HepG2 (cell line): ENCODE data around the gene DENND1C. TPM values are rescaled to one million over a fixed set of nuclear protein-coding genes. Genes with fewer than 3 reads are reported as not detected.
A peak's percentile ranks its signal among the peaks of the same experiment; 100 is the strongest.

Source experiments
- ARID2 ChIP-seq: sonication (generic); formaldehyde crosslinking; IDR thresholded peaks from 2 replicates; pipeline ENCODE4 v1.8.1; 2022; ENCODE audit warnings: mild to moderate bottlenecking, missing genetic modification reagents, borderline replicate concordance
- ATF4 ChIP-seq, 2 experiments: fragments of 450-650 bp in 1 of 2; sonication (generic) in 1 of 2; formaldehyde crosslinking; IDR thresholded peaks; 2 replicates each; pipeline versions ENCODE4 v1.5.0 to v1.8.0; 2020 to 2022; ENCODE audit warnings: mild to moderate bottlenecking in 1 of 2, missing genetic modification reagents in 1 of 2
- CCDC6 ChIP-seq: sonication (generic); formaldehyde crosslinking; IDR thresholded peaks from 2 replicates; pipeline ENCODE4 v1.8.1; 2022; ENCODE audit warnings: mild to moderate bottlenecking, missing genetic modification reagents, moderate library complexity
- CENPX ChIP-seq: sonication (generic); formaldehyde crosslinking; IDR thresholded peaks from 2 replicates; pipeline ENCODE4 v1.9.0; 2021; ENCODE audit warnings: mild to moderate bottlenecking, missing genetic modification reagents, moderate library complexity
- FOXA3 ChIP-seq: IDR thresholded peaks from 2 replicates; pipeline ENCODE4 v1.6.1; 2016; ENCODE audit warnings: missing genetic modification reagents, missing compliant biosample characterization
- HDAC2 ChIP-seq: sonication (generic); formaldehyde crosslinking; IDR thresholded peaks from 2 replicates; pipeline ENCODE4 v1.4.0; 2020; ENCODE audit warnings: missing genetic modification reagents
- KDM3A ChIP-seq: IDR thresholded peaks from 2 replicates; pipeline ENCODE4 v1.6.1; 2018; ENCODE audit warnings: low read depth, missing compliant biosample characterization
- MLLT10 ChIP-seq: sonication (generic); formaldehyde crosslinking; IDR thresholded peaks from 2 replicates; pipeline ENCODE4 v1.4.0; 2020; ENCODE audit warnings: missing genetic modification reagents
- PREB ChIP-seq: sonication (generic); formaldehyde crosslinking; IDR thresholded peaks from 2 replicates; pipeline ENCODE4 v1.4.0; 2020; ENCODE audit warnings: missing genetic modification reagents
- RNF2 ChIP-seq: fragments of 450-650 bp; conservative IDR thresholded peaks from 2 replicates; pipeline ENCODE4 v1.6.1; 2016; ENCODE audit warnings: low read depth
- RXRA ChIP-seq: sonication (generic); formaldehyde crosslinking; IDR thresholded peaks from 2 replicates; pipeline ENCODE4 v1.5.1; 2020; ENCODE audit warnings: missing genetic modification reagents
- ZC3H4 ChIP-seq: sonication (generic); formaldehyde crosslinking; IDR thresholded peaks from 2 replicates; pipeline ENCODE4 v1.4.0; 2020; ENCODE audit warnings: missing genetic modification reagents, borderline replicate concordance
- ZFP41 ChIP-seq: sonication (generic); formaldehyde crosslinking; IDR thresholded peaks from 2 replicates; pipeline ENCODE4 v1.4.0; 2020; ENCODE audit warnings: mild to moderate bottlenecking, missing genetic modification reagents, borderline replicate concordance
- ZNF253 ChIP-seq: sonication (generic); formaldehyde crosslinking; IDR thresholded peaks from 2 replicates; pipeline ENCODE4 v1.8.0; 2022; ENCODE audit warnings: mild to moderate bottlenecking, missing genetic modification reagents, borderline replicate concordance
- ZNF256 ChIP-seq: sonication (generic); formaldehyde crosslinking; conservative IDR thresholded peaks from 2 replicates; pipeline ENCODE4 v1.4.0; 2020; ENCODE audit warnings: missing genetic modification reagents
- ZNF644 ChIP-seq: IDR thresholded peaks from 2 replicates; pipeline ENCODE4 v1.6.1; 2016; ENCODE audit warnings: low read depth
- ZNF777 ChIP-seq: sonication (generic); formaldehyde crosslinking; IDR thresholded peaks from 2 replicates; pipeline ENCODE4 v1.4.0; 2020; ENCODE audit warnings: missing genetic modification reagents
- ZSCAN12 ChIP-seq: sonication (generic); formaldehyde crosslinking; IDR thresholded peaks from 2 replicates; pipeline ENCODE4 v1.9.0; 2021; ENCODE audit warnings: mild to moderate bottlenecking, missing genetic modification reagents
- polyA plus RNA-seq, 8 experiments: library from polyadenylated mRNA; depleted of rRNA in 3 of 8; stranded (reverse) in 7 of 8; unstranded in 1 of 8; fragments of >200 nt; fragmentation: Illumina TruSeq in 4 of 8; extraction: Trizol in 4 of 8; gene quantifications; 2 replicates each; pipeline versions ENCODE4 v1.2.1 to v1.2.3, GENCODE V29; 2011 to 2016; ENCODE audit warnings: low read depth in 4 of 8, missing spikeins in 1 of 8, mixed read lengths in 1 of 8; ENCODE audit not compliant: insufficient read depth in 1 of 8
- total RNA-seq, 5 experiments: library from RNA; depleted of rRNA; stranded (reverse); fragments of >200 nt; fragmentation: Illumina TruSeq; extraction: Trizol; gene quantifications; 2 replicates each; pipeline ENCODE4 v1.2.3, GENCODE V29; 2016; ENCODE audit warnings: low read depth in 1 of 5
- TF ChIP-seq, protein P1 (sequence below): sonication (generic); formaldehyde crosslinking; IDR thresholded peaks from 2 replicates; pipeline ENCODE4 v1.4.0; 2020; ENCODE audit warnings: missing genetic modification reagents, borderline replicate concordance
- TF ChIP-seq, protein P2 (sequence below): sonication (generic); formaldehyde crosslinking; IDR thresholded peaks from 2 replicates; pipeline ENCODE4 v1.5.1; 2020; ENCODE audit warnings: mild to moderate bottlenecking, missing genetic modification reagents, borderline replicate concordance

DENND1C gene
- total and polyA plus RNA-seq, 2 of the 13 experiments (the other 11 are each of a cell fraction or from before 2014, with no cell fraction given), result 0.04 to 0.73 TPM

DNA sequence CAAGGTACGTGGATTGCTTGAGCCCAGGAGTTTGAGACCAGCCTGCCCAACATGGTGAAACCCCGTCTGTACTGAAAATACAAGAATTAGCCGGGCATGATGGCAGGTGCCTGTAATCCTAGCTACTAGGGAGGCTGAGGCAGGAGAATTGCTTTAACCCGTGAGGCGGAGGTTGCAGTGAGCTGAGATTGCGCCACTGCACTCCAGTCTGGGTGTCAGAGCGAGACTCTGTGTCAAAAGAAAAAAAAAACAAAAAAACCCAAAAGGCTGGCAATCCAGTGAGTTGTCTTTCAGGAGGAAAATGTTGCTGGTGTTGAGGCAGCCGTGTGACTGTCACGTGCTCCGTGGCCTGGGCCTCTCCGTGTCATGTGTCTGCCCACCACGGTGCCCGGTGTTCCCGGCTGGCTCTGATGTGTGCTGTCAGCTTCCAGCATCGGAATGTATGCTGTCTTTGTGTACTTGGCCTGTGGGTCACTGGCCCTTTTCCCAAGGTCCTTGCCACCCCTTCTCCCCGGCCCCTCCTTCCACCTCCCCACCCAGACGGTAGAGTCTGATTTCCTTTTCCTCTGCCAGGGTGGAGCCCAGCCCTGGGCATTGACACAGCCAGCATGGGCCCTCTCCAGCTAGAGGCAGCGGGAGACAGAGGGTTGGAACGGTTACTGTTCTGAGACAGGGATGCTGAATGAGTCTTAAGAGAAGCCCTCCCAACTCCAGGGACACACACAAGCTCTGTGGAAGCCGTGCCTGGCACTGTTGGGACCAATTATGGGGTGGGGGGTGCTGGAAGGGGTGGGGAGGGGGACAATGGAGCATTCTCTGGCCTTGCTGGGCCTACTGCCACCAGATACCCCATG is 27.8 kb upstream of the DENND1C start (continued):
- TF ChIP-seq ARID2 (CRISPR knock-in tag), result no peak
- peak; percentile 9; the same call in 1 of the 2 replicates for TF ChIP-seq ZNF644 (CRISPR knock-in tag)
- TF ChIP-seq KDM3A (CRISPR knock-in tag), result no peak
- TF ChIP-seq RNF2, result no peak; the same call in 1 of the 2 replicates
- no peak for TF ChIP-seq ZNF253 (CRISPR knock-in tag)
- no peak for TF ChIP-seq PREB
- TF ChIP-seq ZNF256, result no peak
- TF ChIP-seq ZC3H4 (CRISPR knock-in tag), result no peak
- TF ChIP-seq, protein P1, sequence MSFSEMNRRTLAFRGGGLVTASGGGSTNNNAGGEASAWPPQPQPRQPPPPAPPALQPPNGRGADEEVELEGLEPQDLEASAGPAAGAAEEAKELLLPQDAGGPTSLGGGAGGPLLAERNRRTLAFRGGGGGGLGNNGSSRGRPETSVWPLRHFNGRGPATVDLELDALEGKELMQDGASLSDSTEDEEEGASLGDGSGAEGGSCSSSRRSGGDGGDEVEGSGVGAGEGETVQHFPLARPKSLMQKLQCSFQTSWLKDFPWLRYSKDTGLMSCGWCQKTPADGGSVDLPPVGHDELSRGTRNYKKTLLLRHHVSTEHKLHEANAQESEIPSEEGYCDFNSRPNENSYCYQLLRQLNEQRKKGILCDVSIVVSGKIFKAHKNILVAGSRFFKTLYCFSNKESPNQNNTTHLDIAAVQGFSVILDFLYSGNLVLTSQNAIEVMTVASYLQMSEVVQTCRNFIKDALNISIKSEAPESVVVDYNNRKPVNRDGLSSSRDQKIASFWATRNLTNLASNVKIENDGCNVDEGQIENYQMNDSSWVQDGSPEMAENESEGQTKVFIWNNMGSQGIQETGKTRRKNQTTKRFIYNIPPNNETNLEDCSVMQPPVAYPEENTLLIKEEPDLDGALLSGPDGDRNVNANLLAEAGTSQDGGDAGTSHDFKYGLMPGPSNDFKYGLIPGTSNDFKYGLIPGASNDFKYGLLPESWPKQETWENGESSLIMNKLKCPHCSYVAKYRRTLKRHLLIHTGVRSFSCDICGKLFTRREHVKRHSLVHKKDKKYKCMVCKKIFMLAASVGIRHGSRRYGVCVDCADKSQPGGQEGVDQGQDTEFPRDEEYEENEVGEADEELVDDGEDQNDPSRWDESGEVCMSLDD (CRISPR knock-in tag), result no peak
- TF ChIP-seq, protein P2, sequence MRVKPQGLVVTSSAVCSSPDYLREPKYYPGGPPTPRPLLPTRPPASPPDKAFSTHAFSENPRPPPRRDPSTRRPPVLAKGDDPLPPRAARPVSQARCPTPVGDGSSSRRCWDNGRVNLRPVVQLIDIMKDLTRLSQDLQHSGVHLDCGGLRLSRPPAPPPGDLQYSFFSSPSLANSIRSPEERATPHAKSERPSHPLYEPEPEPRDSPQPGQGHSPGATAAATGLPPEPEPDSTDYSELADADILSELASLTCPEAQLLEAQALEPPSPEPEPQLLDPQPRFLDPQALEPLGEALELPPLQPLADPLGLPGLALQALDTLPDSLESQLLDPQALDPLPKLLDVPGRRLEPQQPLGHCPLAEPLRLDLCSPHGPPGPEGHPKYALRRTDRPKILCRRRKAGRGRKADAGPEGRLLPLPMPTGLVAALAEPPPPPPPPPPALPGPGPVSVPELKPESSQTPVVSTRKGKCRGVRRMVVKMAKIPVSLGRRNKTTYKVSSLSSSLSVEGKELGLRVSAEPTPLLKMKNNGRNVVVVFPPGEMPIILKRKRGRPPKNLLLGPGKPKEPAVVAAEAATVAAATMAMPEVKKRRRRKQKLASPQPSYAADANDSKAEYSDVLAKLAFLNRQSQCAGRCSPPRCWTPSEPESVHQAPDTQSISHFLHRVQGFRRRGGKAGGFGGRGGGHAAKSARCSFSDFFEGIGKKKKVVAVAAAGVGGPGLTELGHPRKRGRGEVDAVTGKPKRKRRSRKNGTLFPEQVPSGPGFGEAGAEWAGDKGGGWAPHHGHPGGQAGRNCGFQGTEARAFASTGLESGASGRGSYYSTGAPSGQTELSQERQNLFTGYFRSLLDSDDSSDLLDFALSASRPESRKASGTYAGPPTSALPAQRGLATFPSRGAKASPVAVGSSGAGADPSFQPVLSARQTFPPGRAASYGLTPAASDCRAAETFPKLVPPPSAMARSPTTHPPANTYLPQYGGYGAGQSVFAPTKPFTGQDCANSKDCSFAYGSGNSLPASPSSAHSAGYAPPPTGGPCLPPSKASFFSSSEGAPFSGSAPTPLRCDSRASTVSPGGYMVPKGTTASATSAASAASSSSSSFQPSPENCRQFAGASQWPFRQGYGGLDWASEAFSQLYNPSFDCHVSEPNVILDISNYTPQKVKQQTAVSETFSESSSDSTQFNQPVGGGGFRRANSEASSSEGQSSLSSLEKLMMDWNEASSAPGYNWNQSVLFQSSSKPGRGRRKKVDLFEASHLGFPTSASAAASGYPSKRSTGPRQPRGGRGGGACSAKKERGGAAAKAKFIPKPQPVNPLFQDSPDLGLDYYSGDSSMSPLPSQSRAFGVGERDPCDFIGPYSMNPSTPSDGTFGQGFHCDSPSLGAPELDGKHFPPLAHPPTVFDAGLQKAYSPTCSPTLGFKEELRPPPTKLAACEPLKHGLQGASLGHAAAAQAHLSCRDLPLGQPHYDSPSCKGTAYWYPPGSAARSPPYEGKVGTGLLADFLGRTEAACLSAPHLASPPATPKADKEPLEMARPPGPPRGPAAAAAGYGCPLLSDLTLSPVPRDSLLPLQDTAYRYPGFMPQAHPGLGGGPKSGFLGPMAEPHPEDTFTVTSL (CRISPR knock-in tag), result no peak
- no peak for TF ChIP-seq CCDC6 (CRISPR knock-in tag)
- TF ChIP-seq FOXA3 (CRISPR knock-in tag), result peak; percentile 88
- peak; percentile 94 for TF ChIP-seq RXRA (CRISPR knock-in tag)
- no peak for TF ChIP-seq ZNF777 (CRISPR knock-in tag)
- peak; percentile 51; the same call in 1 of the 2 replicates for TF ChIP-seq HDAC2 (CRISPR knock-in tag)
- no peak for TF ChIP-seq CENPX
- peak in 1 of 2 experiments; percentile 34; a peak in 1 of 4 replicates for TF ChIP-seq ATF4 (CRISPR knock-in tag; IDR thresholded peaks at IDR 0.05)
- no peak for TF ChIP-seq ZSCAN12 (CRISPR knock-in tag)
- no peak for TF ChIP-seq ZFP41 (CRISPR knock-in tag)
- TF ChIP-seq MLLT10 (CRISPR knock-in tag), result no peak
